Measurements from ENCODE around the gene THEMIS.

DNA sequence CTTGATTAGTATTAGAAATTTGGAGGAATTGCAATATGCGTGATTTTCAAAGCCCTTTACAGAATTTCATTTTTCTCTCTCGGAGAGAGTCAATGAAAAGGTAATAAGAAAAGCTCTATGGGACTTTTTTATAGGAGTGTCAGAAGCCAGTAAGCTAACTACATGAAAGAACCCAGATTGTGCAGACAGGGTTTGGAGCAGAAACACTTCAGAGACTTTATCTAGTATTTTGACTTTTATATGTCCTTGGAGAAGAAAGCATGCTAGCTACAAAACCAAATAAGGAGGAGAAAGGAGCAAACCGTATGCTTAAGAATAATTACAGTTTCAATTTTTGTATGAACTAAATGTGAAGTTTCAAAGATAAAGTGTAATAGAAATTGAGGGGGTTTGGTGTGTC is 182.2 kb downstream of the THEMIS start:
- TF ChIP-seq CTCF (IDR thresholded peaks at IDR 0.05 in 4 of 5, conservative IDR thresholded peaks at IDR 0.05 in 1 of 5) (no peak), POLR2A (IDR thresholded peaks at IDR 0.05) (no peak)
